Activated CD4-positive, alpha-beta memory T cell treated with anti-CD3 and anti-CD28 coated beads, Interleukin-2, amount 10 ng/mL, durations not matched to agents 7 days and 5 days (primary cell): Measurements from ENCODE around the gene ZNF154. TPM values are rescaled to one million over a fixed set of nuclear protein-coding genes. Genes with fewer than 3 reads are reported as not detected.
"Not testable (repeated sequence)": the region's sequence is repeated elsewhere in the genome, so short reads cannot be mapped to it uniquely, and the experiment has no call there.

Experiments used
- CTCF ChIA-PET: fragments of 350-600 bp; sonication (Branson Sonifier 250); formaldehyde crosslinking; loops from one replicate; lab custom pipeline; 2021; ENCODE audit warnings: antibody characterized with exemption, inconsistent platforms; lab: Charles Lee
- POLR2A ChIA-PET: fragments of 350-600 bp; sonication (Branson Sonifier 250); formaldehyde crosslinking; loops from one replicate; lab custom pipeline; 2021; ENCODE audit warnings: antibody characterized with exemption; lab: Charles Lee
- DNase-seq: peaks from one replicate; pipeline ENCODE4 v3.0.0-alpha.2; 2020
- H3K27ac Mint-ChIP-seq: one replicate; pipeline ENCODE4 v1.8.0; 2021; ENCODE audit warnings: mild to moderate bottlenecking, mixed read lengths
- H3K27me3 Mint-ChIP-seq: one replicate; pipeline ENCODE4 v1.8.0; 2021; ENCODE audit warnings: mixed read lengths
- H3K36me3 Mint-ChIP-seq: one replicate; pipeline ENCODE4 v1.8.0; 2021; ENCODE audit warnings: low read depth, mixed read lengths
- H3K4me1 Mint-ChIP-seq: one replicate; pipeline ENCODE4 v1.8.0; 2021; ENCODE audit warnings: mixed read lengths
- H3K4me3 Mint-ChIP-seq: one replicate; pipeline ENCODE4 v1.8.0; 2021; ENCODE audit warnings: mild to moderate bottlenecking, mixed read lengths
- H3K9me3 Mint-ChIP-seq: one replicate; pipeline ENCODE4 v1.8.0; 2021; ENCODE audit warnings: mixed read lengths
- total RNA-seq, 2 experiments: library from RNA; stranded (reverse); gene quantifications; one replicate each; pipeline ENCODE4 v1.2.3, GENCODE V29; 2021

The ZNF154 gene
- total RNA-seq, result under 1 TPM; 0.38 to 0.70 TPM

GRCh38 chr19:57708641-57709361 lies at the start of gene ZNF154:
Gene ZNF154, minus strand, starts transcription at chr19:57709204. Its CDS starts 233 bp downstream, at chr19:57708971.
- H3K9me3 Mint-ChIP-seq, result peaks cover 52% of the 10 kb centered on the region
- CTCF ChIA-PET, result no interaction called here
- peaks cover 5% of the 10 kb centered on the region for H3K27me3 Mint-ChIP-seq
- POLR2A ChIA-PET, result interaction anchor here (0.6 kb wide), 1 partner anchor 27 kb away, joined by 3 read pairs; the partner anchor contains the start of gene ZNF551
- H3K27ac Mint-ChIP-seq, result peak within 1 kb of the TSS; percentile 18
- peaks cover 35% of the 10 kb centered on the region for H3K36me3 Mint-ChIP-seq
- H3K4me3 Mint-ChIP-seq, result peak within 1 kb of the TSS; percentile 53
- peak; percentile 23 for DNase-seq
- peaks cover 8% of the 10 kb centered on the region for H3K4me1 Mint-ChIP-seq

- Mint-ChIP-seq H3K4me3 (no peak overlapping the region), H3K27me3 (no peaks in the 10 kb centered on the region), H3K9me3 (peaks cover 58% of the 10 kb centered on the region), H3K4me1 (no peaks in the 10 kb centered on the region), H3K36me3 (peaks cover 86% of the 10 kb centered on the region), H3K27ac (no peak overlapping the region)
- DNase-seq, result no peak
- ChIA-PET POLR2A (no interaction called here), CTCF (no interaction called here)
Measured at GRCh38 chr19:57757941-57758340, 48.9 kb upstream of the ZNF154 start.

GRCh38 chr19:57755031-57755430 lies 46.0 kb upstream of the ZNF154 start:
- peaks cover 2% of the 10 kb centered on the region for H3K4me1 Mint-ChIP-seq
- DNase-seq, result no peak
- H3K27me3 Mint-ChIP-seq, result no peaks in the 10 kb centered on the region
- H3K27ac Mint-ChIP-seq, result no peak overlapping the region
- ChIA-PET CTCF (no interaction called here), POLR2A (interaction anchor here (0.9 kb wide), 1 partner anchor 133 kb away, joined by 3 read pairs; no protein-coding TSS in a partner anchor)
- no peak overlapping the region for H3K4me3 Mint-ChIP-seq
- H3K36me3 Mint-ChIP-seq, result peaks cover 97% of the 10 kb centered on the region
- H3K9me3 Mint-ChIP-seq, result peaks cover 75% of the 10 kb centered on the region

- DNase-seq, result no peak
- H3K27ac Mint-ChIP-seq, result no peak overlapping the region
- no peaks in the 10 kb centered on the region for H3K27me3 Mint-ChIP-seq
- H3K9me3 Mint-ChIP-seq, result peaks cover 78% of the 10 kb centered on the region
- ChIA-PET POLR2A (no interaction called here), CTCF (no interaction called here)
- peaks cover 97% of the 10 kb centered on the region for H3K36me3 Mint-ChIP-seq
- H3K4me3 Mint-ChIP-seq, result no peak overlapping the region
- H3K4me1 Mint-ChIP-seq, result peaks cover 2% of the 10 kb centered on the region
Measured at GRCh38 chr19:57754091-57754673, 45.2 kb upstream of the ZNF154 start.

- Mint-ChIP-seq H3K36me3 (peaks cover 63% of the 10 kb centered on the region), H3K4me3 (peak overlapping the region; percentile 91), H3K9me3 (peaks cover 53% of the 10 kb centered on the region), H3K27me3 (no peaks in the 10 kb centered on the region), H3K27ac (no peak overlapping the region), H3K4me1 (peaks cover 25% of the 10 kb centered on the region)
- ChIA-PET POLR2A (interaction anchor here (1.7 to 3.0 kb wide), 4 partner anchors 21 to 254 kb away, joined by 6 to 15 read pairs (median 8); partner anchors contain the start of genes ZNF417, ZNF586, ZNF606 and ZNF671), CTCF (interaction anchor here (1.0 kb wide), 1 partner anchor 10 kb away, joined by 3 read pairs; no protein-coding TSS in a partner anchor)
- DNase-seq, result no peak
Measured at GRCh38 chr19:57748029-57748428, 39.0 kb upstream of the ZNF154 start.

DNA sequence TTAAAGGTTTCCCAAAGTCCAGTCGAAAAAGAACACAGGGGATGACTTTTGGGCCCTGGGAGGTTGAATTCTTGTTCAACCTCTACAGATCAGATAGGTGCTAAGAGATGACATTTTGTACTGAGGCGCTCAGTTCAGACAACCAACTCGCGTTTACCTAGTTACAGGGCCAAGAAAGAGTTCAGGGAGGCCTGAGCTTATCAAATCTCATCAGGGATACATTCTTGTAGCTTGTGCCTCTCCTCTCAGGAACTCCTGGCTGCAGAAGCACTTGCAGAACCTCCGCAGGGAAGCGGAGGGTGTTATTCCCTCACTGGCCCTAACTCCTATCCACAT lies 38.4 kb upstream of the ZNF154 start:
- H3K27ac Mint-ChIP-seq, result peak overlapping the region; percentile 84
- POLR2A ChIA-PET, result interaction anchor here (0.6 to 3.0 kb wide), 10 partner anchors 20 to 261 kb away, joined by 3 to 15 read pairs (median 6); partner anchors contain the start of genes ZNF417, ZNF551, ZNF552 and ZNF586
- peaks cover 25% of the 10 kb centered on the region for H3K4me1 Mint-ChIP-seq
- peak overlapping the region; percentile 91 for H3K4me3 Mint-ChIP-seq
- CTCF ChIA-PET, result interaction anchor here (0.7 to 1.0 kb wide), 2 partner anchors 9 to 22 kb away, joined by 3 read pairs; partner anchors contain the start of gene ZNF586
- H3K9me3 Mint-ChIP-seq, result peaks cover 47% of the 10 kb centered on the region
- H3K27me3 Mint-ChIP-seq, result no peaks in the 10 kb centered on the region
- peaks cover 57% of the 10 kb centered on the region for H3K36me3 Mint-ChIP-seq
- DNase-seq, result no peak

DNA sequence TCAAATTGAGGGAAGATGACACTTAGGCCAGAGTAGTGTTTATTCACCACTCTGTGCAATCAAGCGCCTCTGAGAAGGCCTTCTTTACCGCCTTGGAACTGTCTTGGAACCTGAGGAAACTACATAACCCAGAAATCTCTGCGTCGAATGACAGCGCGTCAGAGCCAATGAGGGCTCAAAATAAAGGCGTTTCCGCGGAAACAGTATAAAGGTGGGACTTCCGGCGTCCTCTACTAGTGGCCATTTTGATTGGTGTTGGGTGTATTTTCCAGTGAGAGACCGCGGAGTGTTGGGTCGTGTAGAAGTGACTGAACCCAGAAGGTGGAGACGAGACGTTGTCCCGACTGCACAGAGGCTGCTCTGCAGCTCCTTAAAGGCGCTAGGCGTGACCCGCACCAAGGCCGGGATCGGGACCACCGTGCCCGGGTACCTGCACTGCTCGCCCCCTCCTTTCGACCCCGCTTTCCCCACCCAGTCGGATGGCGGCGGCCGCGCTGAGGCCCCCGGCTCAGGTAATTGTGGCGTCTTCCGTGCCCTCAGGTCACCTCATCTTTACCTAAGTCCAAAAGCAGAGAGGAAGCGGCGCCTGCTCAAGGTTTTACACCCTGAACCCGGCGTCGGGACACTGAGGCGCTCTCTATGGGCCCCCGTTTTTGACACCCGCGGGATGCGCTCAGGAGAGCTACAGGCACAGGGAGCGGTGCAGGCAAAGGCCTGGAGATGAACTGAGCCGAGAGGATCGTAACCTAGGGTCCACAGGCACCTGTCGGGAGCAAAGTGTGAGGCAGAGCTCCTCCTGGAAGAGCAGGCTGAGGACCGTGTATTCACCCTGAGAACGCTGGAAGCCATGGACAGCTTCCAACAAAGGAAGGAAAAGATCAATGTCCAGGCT lies 37.8 kb upstream of the ZNF154 start, which contains the start of gene ZNF776:
Gene ZNF776 (plus strand): TSS at position 236 of the 892 bp plus-strand sequence. CDS start 244 bp downstream, at position 480.
- CTCF ChIA-PET, result interaction anchor here (0.7 to 1.1 kb wide), 3 partner anchors 8 to 23 kb away, joined by 3 read pairs; partner anchors contain the start of gene ZNF586
- POLR2A ChIA-PET, result interaction anchor here (0.6 to 3.0 kb wide), 10 partner anchors 20 to 261 kb away, joined by 3 to 15 read pairs (median 6); partner anchors contain the start of genes ZNF417, ZNF551, ZNF552 and ZNF586

DNA sequence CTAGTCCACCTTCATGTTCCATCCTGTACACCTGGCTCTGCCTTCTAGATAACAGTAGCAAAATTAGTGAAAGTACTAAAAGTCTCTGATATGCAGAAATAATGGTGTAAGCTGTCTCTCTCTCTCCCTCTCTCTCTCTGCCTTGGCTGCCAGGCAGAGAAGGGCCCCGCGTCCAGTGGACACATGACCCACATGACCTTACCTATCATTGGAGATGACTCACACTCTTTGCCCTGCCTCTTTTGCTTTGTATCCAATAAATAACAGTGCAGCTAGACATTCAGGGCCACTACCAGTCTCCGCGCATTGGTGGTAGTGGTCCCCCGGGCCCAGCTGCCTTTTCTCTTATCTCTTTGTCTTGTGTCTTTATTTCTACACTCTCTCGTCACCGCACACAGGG lies 29.8 kb upstream of the ZNF154 start:
- H3K36me3 Mint-ChIP-seq, POLR2A ChIA-PET, H3K4me1 Mint-ChIP-seq, H3K4me3 Mint-ChIP-seq, H3K27me3 Mint-ChIP-seq, DNase-seq, H3K9me3 Mint-ChIP-seq, H3K27ac Mint-ChIP-seq: not testable (repeated sequence)
- CTCF ChIA-PET, result interaction anchor here (1.1 to 1.2 kb wide), 2 partner anchors 9 to 329 kb away, joined by 3 read pairs; no protein-coding TSS in a partner anchor

More for the DNA sequence above, 37.8 kb upstream of the ZNF154 start, which contains the start of gene ZNF776:
- H3K36me3 Mint-ChIP-seq, result peaks cover 50% of the 10 kb centered on the region
- peak within 1 kb of the TSS; percentile 91 for H3K4me3 Mint-ChIP-seq
- no peaks in the 10 kb centered on the region for H3K27me3 Mint-ChIP-seq
- H3K9me3 Mint-ChIP-seq, result peaks cover 41% of the 10 kb centered on the region
- H3K4me1 Mint-ChIP-seq, result peaks cover 23% of the 10 kb centered on the region
- DNase-seq, result peak; percentile 87
- H3K27ac Mint-ChIP-seq, result peak within 1 kb of the TSS; percentile 84

GRCh38 chr19:57738320-57738719 lies 29.3 kb upstream of the ZNF154 start:
- CTCF ChIA-PET, result interaction anchor here (1.1 to 1.2 kb wide), 2 partner anchors 9 to 329 kb away, joined by 3 read pairs; no protein-coding TSS in a partner anchor
- POLR2A ChIA-PET, H3K9me3 Mint-ChIP-seq, H3K27me3 Mint-ChIP-seq, H3K4me3 Mint-ChIP-seq, H3K4me1 Mint-ChIP-seq, H3K27ac Mint-ChIP-seq, H3K36me3 Mint-ChIP-seq: not testable (repeated sequence)
- DNase-seq, result peak; percentile 31

DNA sequence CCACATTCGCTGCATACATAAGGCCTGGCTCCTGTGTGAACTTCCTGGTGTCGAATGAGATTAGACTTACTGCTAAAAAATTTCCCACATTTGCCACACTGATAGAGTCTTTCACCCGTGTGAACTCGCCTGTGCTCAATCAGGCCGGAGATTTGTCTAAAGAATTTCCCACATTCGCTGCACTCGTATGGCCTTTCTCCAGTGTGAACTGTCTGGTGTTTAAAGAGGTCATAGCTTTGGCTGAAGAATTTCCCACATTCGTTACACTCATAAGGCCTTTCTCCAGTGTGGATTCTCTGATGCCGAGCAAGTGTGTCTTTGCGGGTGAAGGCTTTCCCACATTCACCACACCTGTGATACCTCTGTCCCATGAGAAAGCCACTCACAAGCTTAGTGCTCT lies 11.9 kb upstream of the ZNF154 start:
- Mint-ChIP-seq H3K4me3 (no peak overlapping the region), H3K36me3 (peaks cover 73% of the 10 kb centered on the region), H3K27me3 (no peaks in the 10 kb centered on the region), H3K9me3 (peaks cover 68% of the 10 kb centered on the region), H3K27ac (no peak overlapping the region), H3K4me1 (peaks cover 5% of the 10 kb centered on the region)
- CTCF ChIA-PET, result no interaction called here
- DNase-seq, result no peak
- POLR2A ChIA-PET, result no interaction called here

DNA sequence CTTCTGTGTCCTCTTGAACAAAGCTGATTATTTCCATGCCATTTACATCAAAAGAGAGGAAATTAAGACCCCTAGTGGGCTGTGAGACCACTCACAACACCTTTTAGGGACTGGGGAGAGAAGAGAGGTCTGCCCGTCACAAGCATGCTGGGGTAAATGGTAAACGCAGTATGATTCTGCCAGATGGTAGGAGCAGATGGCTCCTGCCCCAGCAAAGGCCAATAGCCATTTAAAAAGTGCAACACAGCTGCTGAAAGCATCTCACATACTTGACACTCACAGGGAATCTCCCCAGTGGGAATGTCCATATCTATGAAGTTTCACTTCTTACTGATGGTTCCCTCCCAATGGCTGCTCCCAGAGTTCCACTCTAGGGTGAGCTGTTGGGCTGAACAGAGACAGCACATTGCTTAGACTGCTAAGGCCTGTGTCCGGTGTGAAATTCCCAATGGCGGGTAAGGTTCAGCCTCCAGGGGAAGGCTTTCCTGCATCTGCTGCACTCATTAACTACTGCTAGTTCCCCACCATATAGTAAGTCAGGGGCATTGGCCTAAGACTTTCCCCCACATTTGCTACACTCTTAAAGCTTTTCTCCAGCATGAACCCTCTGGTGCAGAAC lies 11.0 kb upstream of the ZNF154 start:
- CTCF ChIA-PET, result no interaction called here
- DNase-seq, result no peak
- Mint-ChIP-seq H3K4me3 (no peak overlapping the region), H3K36me3 (peaks cover 71% of the 10 kb centered on the region), H3K27me3 (no peaks in the 10 kb centered on the region), H3K9me3 (peaks cover 72% of the 10 kb centered on the region), H3K4me1 (peaks cover 4% of the 10 kb centered on the region), H3K27ac (no peak overlapping the region)
- POLR2A ChIA-PET, result no interaction called here

DNA sequence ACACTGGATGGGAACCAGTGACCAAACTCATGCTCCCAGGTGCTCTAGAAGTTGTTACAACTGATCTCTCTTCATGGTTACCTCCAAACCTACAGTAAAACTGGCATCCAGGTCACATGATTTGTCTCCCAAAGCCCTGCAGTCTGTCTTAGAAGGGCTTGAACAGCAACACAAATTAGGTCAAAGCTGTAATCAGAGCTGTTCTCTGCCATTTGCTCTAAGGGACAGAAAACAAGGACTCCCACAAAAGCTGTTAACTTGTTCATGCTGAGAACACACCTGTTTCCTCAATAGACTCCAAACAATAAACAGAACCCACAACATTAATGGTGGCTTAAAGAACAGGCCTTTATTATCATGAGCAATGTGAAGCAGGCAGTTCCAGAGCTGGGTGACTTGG lies 10.4 kb upstream of the ZNF154 start:
- DNase-seq, result no peak
- peaks cover 71% of the 10 kb centered on the region for H3K36me3 Mint-ChIP-seq
- H3K9me3 Mint-ChIP-seq, result peaks cover 73% of the 10 kb centered on the region
- ChIA-PET CTCF (no interaction called here), POLR2A (no interaction called here)
- no peak overlapping the region for H3K4me3 Mint-ChIP-seq
- H3K4me1 Mint-ChIP-seq, result no peaks in the 10 kb centered on the region
- no peaks in the 10 kb centered on the region for H3K27me3 Mint-ChIP-seq
- no peak overlapping the region for H3K27ac Mint-ChIP-seq
